DMS 273 (cell line): ENCODE data around the gene POFUT1.

Source experiments
- DNase-seq: peaks from one replicate; lab custom pipeline; 2025; ENCODE audit not compliant: unreplicated experiment; lab: John Stamatoyannopoulos, UW

POFUT1 gene

GRCh38 chr20:32205843-32206759 lies 1.6 kb upstream of the POFUT1 start:
- DNase-seq = no peak

- peak; percentile 40 for DNase-seq
These were observed 687 bp upstream of the POFUT1 start for GRCh38 chr20:32206760-32207625.

GRCh38 chr20:32208499-32209154 lies 947 bp downstream of the POFUT1 start:
- DNase-seq = peak; percentile 34

DNA sequence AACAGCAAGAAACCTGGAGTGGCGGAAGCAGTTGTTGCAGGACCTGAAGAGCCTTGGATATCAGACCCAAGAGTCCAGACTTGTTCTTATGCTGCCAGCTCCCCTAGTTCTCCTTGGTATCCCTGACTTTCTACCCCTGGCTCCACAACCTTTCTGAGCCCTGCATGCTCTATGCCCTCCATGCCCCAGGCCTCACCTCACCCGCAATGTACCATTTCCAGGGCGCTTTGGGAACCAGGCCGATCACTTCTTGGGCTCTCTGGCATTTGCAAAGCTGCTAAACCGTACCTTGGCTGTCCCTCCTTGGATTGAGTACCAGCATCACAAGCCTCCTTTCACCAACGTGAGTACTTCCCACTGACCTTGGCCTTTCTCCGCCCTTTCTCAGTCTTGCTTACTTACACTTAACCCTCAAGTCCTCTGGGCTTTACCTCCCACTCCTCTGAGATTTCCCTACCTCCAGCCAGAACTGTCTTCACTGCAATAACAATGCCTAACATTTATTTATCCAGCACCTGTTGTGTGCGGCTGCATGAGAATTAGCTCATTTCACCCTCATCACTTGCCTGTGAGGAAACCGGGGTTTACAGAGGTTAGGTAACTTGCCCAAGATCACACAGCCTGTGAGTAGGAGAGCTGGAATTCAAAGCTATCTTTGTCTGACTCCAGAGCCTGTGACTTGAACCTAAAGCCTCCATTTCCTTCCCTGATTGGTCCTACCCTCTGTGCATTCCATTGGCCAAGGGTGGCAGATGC lies 2.3 kb downstream of the POFUT1 start:
- no peak for DNase-seq

DNA sequence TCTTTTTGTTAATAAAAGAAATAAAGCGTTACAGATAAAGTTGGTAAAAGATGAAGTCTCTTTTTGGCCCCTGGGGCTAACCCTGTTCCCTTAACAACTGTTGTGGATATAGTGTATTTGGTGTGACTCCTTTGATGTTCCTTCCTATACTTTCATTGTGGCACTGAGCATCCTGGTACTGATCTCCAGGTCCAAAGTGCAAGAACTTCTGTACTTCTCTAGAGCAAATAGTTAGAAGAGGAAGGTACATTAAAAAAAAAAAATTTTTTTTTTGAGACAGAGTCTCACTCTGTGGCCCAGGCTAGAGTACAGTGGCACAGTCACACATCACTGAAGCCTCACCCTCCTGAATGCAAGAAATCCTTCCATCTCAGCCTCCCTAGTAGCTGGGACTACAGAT lies 6.2 kb downstream of the POFUT1 start:
- DNase-seq = no peak

GRCh38 chr20:32215147-32215546 lies 7.5 kb downstream of the POFUT1 start:
- DNase-seq = no peak

GRCh38 chr20:32215729-32216128 lies 8.0 kb downstream of the POFUT1 start:
- no peak for DNase-seq

- no peak for DNase-seq
These were observed 8.8 kb downstream of the POFUT1 start for GRCh38 chr20:32216179-32217142.

- DNase-seq = no peak
These were observed 10.6 kb downstream of the POFUT1 start for GRCh38 chr20:32218156-32218900.

DNA sequence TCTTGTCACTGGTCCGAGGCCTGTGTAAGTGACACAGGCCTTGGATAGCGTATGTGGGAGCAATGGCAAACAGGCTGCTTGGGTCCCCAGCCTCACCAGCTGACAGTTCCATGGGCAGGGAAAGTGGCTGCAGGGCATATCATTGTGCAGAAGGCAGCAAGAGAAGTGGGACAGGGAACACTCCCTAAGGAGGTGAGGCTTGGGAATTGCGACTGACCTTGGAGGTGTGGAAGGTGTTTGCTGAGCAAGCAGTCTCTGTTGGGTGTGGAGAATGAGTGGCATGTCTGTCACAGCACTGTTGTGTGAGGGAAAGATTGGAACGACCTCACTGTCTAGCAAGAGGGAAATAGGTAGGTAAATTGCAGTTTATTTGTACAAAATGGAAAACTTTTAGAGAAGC lies 16.8 kb downstream of the POFUT1 start:
- DNase-seq = no peak

DNA sequence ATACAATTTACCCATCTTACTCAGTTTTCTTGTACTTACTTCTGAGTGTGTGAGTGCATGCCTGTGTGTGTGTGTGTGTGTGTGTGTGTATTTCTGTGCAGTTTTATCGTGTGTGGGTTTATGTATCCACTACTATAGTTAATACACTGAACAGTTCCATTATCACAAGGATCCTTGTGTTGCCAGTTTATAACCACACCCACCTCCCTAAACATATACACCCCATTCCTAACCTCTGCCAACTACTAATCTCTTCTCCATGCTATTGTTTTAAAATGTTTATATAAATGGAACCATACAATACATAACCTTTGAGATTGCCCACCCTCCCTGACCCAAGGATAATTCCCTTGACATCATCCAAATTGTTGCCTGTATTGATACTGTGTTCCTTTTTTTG lies 18.7 kb downstream of the POFUT1 start:
- no peak for DNase-seq

DNA sequence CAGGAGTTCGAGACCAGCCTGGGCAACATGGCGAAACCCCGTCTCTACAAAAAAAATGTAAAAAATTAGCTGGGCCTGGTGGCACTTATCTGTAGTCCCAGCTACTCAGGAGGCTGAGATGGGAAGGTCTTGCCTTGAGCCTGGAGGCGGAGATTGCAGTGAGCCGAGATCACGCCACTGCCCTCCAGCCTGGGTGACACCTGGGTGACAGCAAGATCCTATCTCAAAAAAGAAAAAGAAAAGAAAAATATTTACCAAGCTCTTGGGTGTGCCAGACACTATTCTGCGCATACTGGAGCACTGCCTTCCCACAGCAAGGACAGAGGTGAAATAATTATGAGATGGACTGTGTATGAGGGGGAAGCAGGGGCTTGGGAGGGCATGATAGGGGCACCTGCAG lies 19.6 kb downstream of the POFUT1 start:
- DNase-seq = no peak

GRCh38 chr20:32227744-32228688 lies 20.3 kb downstream of the POFUT1 start:
- no peak for DNase-seq

- no peak for DNase-seq
These were observed 21.6 kb downstream of the POFUT1 start for GRCh38 chr20:32229251-32229747.

- DNase-seq = no peak
These were observed 23.0 kb downstream of the POFUT1 start for GRCh38 chr20:32230707-32231106.

GRCh38 chr20:32231245-32231644 lies 23.6 kb downstream of the POFUT1 start:
- DNase-seq = no peak

GRCh38 chr20:32231847-32232246 lies 24.2 kb downstream of the POFUT1 start:
- no peak for DNase-seq
